ENCODE results near the gene TMEM87B. TPM values are rescaled to one million over a fixed set of nuclear protein-coding genes. Genes with fewer than 3 reads are reported as not detected.
A peak's percentile ranks its signal among the peaks of the same experiment; 100 is the strongest.

Gene TMEM87B
- total RNA-seq, 2 donors from 2014 or later, result 8.1 to 14.7 TPM

DNA sequence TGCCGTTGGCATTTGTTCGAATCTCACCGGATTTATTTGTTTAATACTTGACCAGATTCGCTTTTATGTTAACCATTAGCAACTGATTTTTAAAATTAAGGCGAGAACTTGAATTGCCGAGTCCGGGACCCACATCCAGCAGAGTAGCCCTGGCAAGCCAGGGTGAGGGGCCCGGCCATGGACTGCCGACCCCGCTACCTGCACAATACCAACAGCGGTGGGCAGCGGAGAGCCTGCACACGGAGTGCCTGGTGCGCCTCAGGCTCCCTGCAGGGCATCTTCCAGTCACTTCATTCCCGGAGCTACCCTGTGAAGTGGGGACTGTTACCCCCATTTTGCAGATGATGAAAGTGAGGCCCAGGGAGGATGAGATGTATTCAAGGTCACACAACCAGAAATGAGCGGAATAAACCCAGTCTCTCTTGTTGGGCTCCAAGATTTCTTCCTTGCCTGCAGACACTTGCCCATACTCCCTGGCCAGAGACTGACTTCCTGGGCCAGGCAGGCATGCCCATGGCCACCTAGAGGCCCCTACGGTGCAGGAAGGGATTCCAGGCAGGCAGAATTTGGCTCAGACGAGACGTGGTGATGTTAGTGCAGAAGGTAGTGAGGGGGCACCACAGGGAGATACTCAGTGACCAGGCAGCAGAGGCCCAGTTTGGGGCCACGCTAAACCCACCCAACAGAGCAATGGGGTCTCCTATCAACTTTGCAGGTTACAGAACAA is 86.0 kb downstream of the TMEM87B start:
- intact Hi-C loops (cut with DNase I), result no loop called here
- DNase-seq (no peak), ATAC-seq (no peak)

DNA sequence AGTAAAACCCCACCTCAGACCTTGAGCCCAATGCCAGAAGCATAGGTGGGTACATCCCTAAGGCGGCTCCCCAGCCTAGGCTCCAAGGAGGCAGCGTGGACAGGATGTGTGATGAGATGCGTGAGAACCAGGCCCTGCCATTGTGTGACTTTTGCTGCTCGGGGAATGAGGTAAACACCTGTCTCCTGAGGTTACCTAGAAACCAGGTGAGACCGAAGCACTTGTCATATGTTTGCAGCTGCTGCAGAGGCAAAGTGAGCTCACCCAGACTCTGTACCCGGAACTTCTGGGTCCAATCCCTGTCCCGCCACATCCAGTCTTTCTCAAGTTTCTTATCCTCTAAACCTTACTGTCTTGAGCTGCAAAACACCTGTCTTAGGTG is 86.5 kb downstream of the TMEM87B start:
- ATAC-seq (no peak), DNase-seq (no peak)
- intact Hi-C loops (cut with DNase I), result no loop called here

DNA sequence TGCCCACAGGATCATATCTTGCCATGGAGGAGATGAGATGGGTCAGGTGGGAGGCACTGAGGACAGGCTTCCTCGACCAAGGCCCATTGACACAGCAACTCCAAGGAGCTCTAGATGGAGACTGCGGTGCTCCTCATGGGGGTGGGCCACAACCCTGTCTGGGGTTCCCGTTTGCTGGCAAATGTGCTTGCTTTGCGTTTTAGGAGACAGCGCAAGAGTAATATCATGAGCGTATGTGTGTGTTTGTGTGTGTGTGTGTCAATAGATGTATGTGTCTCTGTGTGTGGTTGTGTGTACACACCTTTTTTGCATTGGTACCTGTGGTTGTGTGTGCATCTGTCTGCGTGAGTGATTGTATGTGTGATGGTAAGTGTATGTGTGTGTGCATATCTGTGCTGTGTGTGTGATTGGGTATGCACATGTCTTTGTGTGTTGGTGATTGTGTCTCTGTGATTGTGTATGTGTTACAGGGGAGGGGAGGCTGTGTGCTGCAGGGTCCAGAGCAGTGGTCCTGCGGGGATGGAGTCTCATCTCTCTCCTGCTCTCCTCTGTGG is 87.5 kb downstream of the TMEM87B start:
- DNase-seq (no peak), ATAC-seq (no peak)
- intact Hi-C loops (cut with DNase I), result no loop called here

DNA sequence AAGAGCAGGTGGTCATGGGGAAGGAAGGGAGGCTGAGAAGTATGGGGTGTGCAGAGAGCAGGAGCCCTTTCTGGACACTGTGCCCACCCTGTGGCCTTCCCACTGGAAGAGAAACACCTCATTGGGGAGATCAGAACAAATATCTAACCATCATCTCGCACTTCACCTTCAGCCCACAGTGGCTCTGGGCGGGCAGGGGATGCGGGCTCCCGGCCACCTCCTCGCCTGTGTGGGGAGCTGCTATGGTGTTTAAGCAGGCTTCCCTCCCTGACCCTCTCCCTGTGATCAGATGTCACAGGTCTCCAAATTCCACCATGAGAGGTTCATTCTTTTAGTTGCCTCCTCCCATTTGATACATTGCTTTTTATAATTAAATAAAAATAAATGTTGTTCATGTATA is 88.1 kb downstream of the TMEM87B start:
- intact Hi-C loops (cut with DNase I), result no loop called here
- no peak for ATAC-seq
- DNase-seq, result no peak

DNA sequence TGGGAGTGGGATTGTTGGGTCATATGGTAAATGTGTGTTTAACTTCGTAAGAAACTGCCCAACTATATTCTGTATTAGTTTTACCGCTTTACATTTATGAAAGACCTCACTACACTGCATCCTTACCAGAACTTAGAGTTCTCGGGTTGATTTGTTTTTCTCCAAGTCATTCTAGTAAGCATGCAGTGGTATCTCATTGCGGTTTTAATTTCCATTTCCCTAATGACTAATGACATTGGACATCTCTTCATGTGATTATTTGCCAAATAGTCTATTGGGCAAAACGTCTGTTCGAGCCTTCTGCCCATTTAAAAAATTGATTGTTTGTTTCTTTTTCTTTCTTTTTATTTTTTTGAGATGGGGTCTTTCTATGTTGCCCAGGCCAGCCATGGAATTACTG is 89.9 kb downstream of the TMEM87B start:
- DNase-seq (no peak), ATAC-seq (no peak)
- intact Hi-C loops (cut with DNase I), result no loop called here

DNA sequence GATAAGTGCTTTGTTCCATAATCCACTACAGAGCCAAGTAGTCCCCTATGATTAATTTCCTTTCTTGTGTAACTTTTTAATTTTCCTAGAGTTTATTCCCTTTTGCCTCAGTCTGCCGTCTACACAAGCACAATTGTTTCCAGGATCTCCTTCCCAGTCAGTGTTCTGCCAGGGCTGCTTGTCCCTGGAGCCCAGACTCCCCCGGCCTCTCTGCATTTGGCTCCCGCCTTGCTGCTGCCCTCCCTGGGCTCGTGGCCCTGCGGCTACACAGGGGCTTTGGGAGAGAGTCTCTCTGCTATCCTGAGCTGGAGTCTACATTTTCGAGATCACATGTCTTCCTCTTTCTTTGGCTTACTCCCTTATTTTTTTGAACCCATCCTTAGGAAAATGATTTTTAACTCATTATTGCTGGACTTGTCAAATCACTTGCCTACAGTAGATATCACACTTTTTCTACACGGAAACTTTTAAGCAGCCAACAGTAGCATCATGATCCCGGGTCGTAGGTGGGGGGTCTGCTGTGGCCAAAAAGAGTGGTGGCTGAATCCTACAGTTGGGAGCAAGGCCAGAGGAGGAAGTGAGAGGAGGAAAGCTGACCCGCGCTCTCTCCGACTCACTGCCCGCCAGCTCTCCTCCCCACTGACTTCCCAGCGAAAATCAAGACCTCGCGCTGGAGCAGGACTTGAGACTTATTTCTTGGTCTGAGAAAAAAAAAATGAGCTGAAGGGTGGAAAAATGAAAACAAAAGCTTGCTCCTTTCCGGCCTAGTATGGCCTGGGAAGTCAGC is 92.5 kb downstream of the TMEM87B start:
- intact Hi-C loops (cut with DNase I), result no loop called here
- peak; percentile 47 for DNase-seq
- ATAC-seq, result peak; percentile 56 to 81

DNA sequence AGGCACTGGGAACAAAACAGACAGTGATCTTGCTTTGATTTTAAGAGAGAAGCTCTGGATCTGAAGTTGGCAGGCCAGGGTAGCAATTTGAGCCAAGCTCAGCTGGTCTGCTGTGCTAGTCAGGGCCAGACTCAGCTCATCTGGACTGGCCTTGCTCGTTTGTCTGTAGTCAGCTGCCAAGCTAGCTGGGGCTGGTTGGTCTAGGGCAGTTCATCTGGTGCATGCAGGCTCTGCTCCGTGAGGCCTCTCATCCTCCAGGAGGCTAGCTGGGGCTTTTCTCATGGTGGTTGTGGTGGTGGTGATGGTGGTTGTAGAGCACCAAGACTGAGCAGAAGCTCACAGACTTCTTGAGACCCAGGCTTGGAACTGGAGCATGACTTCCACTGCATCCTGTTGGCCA is 93.4 kb downstream of the TMEM87B start:
- intact Hi-C loops (cut with DNase I), result no loop called here
- ATAC-seq, result peak in 1 of 2 donors; percentile 18
- DNase-seq, result no peak

DNA sequence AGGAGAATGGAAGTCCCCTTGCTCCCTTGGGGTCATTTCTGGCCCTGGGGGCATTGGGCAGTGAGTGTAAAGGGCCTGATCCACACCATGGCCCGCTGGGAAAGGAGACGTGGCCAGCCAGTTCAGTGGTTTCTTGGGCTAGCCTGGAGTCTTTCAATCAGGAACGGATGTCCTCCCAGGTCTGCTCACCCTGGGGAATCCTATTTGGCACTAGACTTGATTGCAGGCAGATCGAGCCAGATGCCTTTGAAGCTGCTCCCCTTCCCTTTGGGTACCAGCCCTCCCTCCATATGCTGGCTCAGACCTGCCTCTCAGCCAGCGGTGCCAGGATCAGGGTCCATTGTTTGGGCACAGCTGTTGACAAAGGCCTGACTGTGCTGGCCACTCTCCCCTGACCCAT is 94.1 kb downstream of the TMEM87B start:
- intact Hi-C loops (cut with DNase I), result no loop called here
- DNase-seq, result no peak
- ATAC-seq, result no peak

DNA sequence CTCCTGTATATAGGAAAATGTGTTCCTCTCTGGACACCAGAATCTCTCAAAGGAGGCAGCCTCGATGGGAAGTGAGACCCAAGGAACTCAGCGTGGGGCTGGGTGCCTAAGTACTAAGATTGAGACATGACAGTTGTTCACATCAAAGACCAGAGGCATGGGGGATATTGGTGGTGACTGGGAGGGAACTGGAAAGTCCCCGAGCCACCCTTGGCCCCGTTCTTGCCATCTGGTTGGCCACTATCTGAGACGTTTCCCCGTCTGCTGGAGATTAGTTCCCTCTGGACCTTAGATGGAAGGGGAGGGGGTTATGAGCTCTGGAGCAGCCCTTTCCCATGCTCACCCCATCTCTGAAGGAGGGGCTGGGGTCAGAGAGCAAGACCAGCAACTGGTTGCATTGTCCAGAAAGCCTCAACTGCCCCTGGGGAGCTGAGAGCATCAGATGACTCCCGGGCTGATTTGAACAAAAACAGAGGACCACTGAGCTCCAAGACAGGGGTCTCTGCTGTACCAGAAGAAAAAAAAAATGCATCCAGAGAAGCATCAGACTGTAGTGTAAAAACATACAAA is 94.9 kb downstream of the TMEM87B start:
- ATAC-seq (peak in 1 of 2 donors; percentile 6), DNase-seq (no peak)
- intact Hi-C loops (cut with DNase I), result no loop called here

DNA sequence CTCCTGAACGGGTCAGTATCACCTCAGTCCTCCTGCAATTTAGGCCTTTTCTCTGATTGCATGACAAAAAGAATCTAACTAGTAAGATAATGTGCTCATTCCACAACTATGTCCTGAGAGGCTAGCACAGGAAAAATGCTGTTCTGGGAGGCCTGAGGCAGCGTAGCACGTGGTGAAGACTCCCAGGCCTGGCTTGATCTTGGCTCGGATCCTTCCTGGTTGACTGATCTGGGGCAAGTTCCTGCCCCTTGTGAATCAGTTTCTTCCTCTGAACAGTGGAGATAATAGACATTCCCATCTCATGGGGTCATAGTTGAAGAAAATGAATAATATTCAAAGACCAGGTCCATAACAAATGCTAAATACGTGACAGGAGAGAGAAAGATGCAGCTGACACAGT is 95.4 kb downstream of the TMEM87B start:
- ATAC-seq (peak in 1 of 2 donors; percentile 85), DNase-seq (no peak)
- intact Hi-C loops (cut with DNase I), result no loop called here

DNA sequence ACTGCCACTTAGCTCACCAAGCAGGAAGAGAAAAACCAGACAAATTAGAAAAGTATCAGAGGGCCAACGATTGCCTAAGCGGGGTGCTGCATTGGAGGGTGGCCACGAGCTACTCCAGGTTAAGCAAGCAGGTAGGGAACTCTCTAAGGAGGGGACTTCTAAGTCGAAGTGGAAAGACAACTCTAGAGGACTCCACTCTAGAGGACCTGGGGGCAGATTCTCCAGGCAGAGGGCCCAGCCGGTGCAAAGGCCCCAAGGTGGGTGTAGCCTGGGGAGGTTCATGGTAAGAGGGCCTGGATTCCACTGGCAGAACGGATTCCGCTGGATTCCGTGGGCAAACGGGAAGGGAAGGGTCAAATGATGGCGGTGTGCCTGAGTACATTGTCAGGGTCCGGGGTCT is 95.8 kb downstream of the TMEM87B start:
- no peak for DNase-seq
- peak in 1 of 2 donors; percentile 5 for ATAC-seq
- intact Hi-C loops (cut with DNase I), result no loop called here

DNA sequence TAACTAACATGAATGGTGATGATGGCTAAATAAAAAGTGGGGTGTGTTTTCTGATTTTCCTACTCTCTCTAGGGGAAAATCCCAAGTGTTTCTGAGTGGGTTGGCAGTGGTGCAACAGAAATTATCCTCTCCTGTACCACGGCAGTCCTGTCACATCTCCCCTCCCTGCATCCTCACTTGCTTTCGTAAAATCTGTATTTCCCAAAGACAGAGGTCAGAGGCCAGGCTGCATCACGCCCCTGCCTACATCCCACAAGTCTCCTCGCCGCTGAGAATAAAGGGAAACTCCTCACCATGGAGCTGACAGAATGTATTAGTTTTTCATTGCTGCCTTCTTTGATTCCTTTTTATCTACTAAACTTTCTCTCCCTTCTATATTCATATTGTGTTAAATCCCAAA is 96.2 kb downstream of the TMEM87B start:
- intact Hi-C loops (cut with DNase I), result no loop called here
- no peak for DNase-seq

DNA sequence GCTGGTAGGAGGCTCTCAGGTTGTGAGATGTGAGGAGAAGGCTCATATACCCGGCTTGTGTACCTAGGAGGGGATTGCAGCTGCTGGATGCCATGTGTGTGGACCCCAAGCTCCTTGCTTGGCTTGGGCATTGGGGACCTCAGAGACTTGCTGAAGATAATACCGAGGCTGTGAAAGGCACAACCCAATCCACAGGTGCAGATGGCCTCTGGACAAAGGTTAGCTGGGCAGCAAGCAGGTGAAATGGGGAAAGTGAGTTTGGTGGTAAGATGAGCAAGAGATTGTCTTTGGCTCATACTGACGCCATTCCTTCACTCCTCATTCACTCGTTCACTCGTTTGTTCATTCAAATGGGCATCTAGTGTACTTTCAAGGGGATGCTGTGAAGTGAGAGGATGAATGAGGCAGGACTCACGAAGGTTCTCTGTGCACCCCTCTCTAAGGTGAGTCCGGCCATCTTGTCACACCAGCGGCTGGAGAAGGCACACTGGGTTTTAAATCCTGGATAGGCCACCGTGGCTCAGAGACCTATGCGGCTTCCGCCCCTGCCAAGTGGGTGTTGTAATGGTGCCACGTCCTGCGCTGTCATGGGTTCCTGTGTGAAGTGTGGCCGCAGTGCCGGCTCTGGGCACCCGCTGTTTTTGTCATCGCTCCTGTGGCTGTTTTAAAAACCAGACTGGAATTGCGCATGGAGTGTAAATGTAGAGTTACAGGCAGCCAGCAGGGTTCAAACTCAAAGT is 96.8 kb downstream of the TMEM87B start:
- intact Hi-C loops (cut with DNase I), result no loop called here
- ATAC-seq (no peak), DNase-seq (no peak)

More for the DNA sequence above, 96.2 kb downstream of the TMEM87B start:
- no peak for ATAC-seq

DNA sequence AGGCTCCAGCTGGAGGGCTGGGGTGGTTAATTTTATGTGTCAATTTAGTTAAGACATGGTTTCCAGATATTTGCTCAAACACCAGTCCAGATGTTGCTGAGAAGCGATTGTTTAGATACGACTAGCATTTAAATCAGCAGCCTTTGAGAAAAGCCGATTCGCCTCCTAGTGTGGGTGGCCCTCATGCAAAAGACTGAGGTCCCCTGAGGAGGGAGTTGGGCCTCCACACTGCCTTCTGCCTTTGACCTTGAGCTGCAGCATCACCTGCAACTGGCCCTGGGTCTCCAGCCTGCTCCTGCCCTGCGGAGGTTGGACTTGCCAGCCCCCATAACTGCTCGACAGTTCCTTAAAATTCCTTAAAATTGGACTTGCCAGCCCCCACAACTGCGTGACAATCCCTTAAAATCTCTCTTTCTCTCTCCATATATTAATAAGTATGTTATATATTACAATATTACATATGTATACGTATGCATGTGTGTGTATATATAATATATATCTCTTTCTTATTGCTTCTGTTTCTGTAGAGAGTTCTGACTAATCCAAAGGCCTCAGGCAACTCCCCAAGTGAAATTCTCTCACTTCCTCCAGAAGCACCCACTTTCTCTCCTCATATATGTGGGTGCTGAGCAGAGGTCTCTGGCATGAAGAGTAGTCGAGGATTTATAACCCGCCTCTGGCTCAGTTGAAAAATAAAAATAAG is 97.6 kb downstream of the TMEM87B start:
- ATAC-seq (no peak), DNase-seq (no peak)
- intact Hi-C loops (cut with DNase I), result no loop called here

DNA sequence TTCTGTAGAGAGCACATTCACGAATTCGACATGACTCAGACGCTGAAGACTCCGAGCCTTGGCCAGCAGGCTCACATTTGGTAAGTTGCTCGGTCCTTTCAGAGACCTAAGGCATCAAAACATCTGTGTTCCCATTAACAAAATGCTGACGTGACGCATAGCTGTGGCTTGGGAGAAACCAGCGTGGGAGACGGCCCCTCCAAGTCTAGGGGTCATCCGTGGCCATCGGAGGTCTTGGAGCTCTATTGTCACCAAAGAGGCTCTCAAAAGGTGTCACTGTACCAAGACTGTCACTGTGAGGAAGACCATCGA is 98.1 kb downstream of the TMEM87B start:
- intact Hi-C loops (cut with DNase I), result no loop called here
- ATAC-seq (no peak), DNase-seq (no peak)

DNA sequence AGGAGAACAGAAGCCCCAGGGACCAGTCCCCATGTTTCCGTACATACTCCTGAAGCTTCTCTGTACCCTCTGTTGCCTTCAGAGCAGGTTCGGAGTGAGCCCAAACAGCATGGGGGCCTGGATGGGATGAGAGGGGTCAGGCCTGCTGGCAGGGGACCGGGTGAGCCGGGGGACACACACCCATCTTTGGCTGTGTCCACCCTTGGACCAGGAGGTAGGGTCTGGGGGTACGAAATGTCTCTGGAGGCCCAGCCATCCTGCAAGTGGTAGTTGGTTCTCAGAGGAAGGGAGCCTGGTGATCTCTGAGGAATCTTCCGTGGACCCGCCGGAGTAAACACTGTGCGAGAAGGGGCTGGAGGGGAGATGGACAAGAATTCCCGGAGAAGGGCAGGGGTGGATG is 98.4 kb downstream of the TMEM87B start:
- DNase-seq, result no peak
- no peak for ATAC-seq
- intact Hi-C loops (cut with DNase I), result no loop called here

DNA sequence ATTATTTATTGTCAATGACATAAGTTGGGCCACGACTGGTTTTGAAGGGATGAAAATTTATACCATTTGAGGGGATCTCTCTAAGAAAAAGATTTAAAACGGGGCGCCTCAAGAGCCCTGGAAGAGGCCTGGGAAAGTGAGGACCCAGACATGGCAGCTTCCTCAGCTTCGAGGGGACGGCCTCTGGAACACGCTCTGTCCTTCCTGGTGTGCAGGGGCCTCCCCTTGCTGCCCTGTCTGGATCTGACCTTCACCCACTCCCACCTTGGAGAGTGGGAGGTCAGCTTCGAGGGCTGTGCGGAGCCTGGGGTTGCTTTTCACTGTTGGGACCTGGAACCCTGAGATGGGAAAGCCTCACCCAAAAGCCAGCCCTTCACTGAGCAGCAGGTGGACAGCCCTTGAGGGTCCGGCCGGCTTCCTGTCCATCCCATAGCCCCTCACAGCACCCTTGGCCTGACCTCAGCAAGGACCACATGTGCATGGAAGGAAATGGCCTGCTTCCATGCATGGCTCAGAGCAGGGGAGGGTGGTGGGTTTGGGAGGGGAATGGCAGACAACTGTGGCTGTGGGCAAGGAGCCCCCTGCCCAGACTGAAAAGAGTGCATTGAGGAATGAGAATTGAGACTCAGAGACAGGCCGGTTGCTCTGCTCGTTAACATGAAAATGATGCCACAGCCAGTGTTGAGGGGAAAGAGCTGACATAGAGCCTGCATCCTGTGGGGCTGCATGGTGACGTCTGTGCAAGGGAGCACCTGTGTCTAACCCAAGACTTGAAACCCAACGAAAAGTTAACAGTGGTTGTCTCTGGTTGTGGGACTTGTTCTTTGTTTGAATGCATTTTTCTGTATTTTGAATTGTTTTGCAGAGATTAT is 99.4 kb downstream of the TMEM87B start:
- no peak for DNase-seq
- ATAC-seq, result no peak
- intact Hi-C loops (cut with DNase I), result no loop called here

Measured in left cardiac atrium (tissue), 4 donors.